Hematopoietic multipotent progenitor cell (in vitro differentiated cells): ENCODE measurements around the gene ERI3. TPM values are rescaled to one million over a fixed set of nuclear protein-coding genes. Genes with fewer than 3 reads are reported as not detected.
"Not testable (repeated sequence)": the region's sequence is repeated elsewhere in the genome, so short reads cannot be mapped to it uniquely, and the experiment has no call there.

Source experiments
- DNase-seq, 3 donors: peaks; one replicate each; pipeline ENCODE4 v3.0.0-alpha.2; 2011 to 2015; ENCODE audit warnings: low read depth in 2 of 3, low spot score in 2 of 3
- small RNA-seq: library from RNA; depleted of rRNA; stranded (forward); fragments of <200 nt; gene quantifications from one replicate; pipeline ENCODE3, GENCODE V24; 2012
- total RNA-seq: library from RNA; depleted of rRNA; stranded (reverse); fragments of >200 nt; gene quantifications from one replicate; pipeline ENCODE4 v1.2.3, GENCODE V29; 2012

The ERI3 gene
- total RNA-seq, 1 donor: 44.4 TPM

- peak; percentile 36 to 83 (median 56) for DNase-seq
Measured at GRCh38 chr1:44217809-44218410, 137.1 kb downstream of the ERI3 start.

- peak; percentile 79 to 92 (median 83) for DNase-seq
Measured at GRCh38 chr1:44213222-44214112, 141.6 kb downstream of the ERI3 start, which contains the start of gene DMAP1. Gene DMAP1, plus strand, starts transcription at chr1:44213471. Its CDS starts 283 bp downstream, at chr1:44213754.

GRCh38 chr1:44212355-44213221, 142.5 kb downstream of the ERI3 start:
- peak in 1 of 3 donors; percentile 19 for DNase-seq

- no peak for DNase-seq
Measured at GRCh38 chr1:44210595-44210994, 144.5 kb downstream of the ERI3 start.

- DNase-seq: no peak
Measured at GRCh38 chr1:44208226-44208625, 146.8 kb downstream of the ERI3 start.

GRCh38 chr1:44206545-44206944, 148.5 kb downstream of the ERI3 start:
- not testable (repeated sequence) for DNase-seq

GRCh38 chr1:44200336-44200735, 154.7 kb downstream of the ERI3 start:
- DNase-seq: no peak

GRCh38 chr1:44174630-44175029, 180.4 kb downstream of the ERI3 start:
- DNase-seq: peak in 1 of 3 donors; percentile 5

Small RNAs within 50 kb of the gene (small RNA-seq; reads per million reads assigned to genes)
- gene AL035417.1: not detected
- gene RNU6-369P: not detected

Other genes with a start within 250 kb of the ERI3 start
- gene KLF17, start 236.4 kb downstream of the ERI3 start, total RNA-seq: under 0.01 TPM
- not detected for gene KLF18, start 213.6 kb downstream of the ERI3 start, total RNA-seq
- gene DMAP1, start 141.8 kb downstream of the ERI3 start, total RNA-seq: 33.7 TPM
- gene RNF220, start 50.0 kb upstream of the ERI3 start, total RNA-seq: 158 TPM